Measurements from ENCODE around the gene RNF4. TPM values are rescaled to one million over a fixed set of nuclear protein-coding genes. Genes with fewer than 3 reads are reported as not detected.

The RNF4 gene
- polyA plus RNA-seq, 4 donors: 66.4 to 71.2 (median 67.1) TPM

DNA sequence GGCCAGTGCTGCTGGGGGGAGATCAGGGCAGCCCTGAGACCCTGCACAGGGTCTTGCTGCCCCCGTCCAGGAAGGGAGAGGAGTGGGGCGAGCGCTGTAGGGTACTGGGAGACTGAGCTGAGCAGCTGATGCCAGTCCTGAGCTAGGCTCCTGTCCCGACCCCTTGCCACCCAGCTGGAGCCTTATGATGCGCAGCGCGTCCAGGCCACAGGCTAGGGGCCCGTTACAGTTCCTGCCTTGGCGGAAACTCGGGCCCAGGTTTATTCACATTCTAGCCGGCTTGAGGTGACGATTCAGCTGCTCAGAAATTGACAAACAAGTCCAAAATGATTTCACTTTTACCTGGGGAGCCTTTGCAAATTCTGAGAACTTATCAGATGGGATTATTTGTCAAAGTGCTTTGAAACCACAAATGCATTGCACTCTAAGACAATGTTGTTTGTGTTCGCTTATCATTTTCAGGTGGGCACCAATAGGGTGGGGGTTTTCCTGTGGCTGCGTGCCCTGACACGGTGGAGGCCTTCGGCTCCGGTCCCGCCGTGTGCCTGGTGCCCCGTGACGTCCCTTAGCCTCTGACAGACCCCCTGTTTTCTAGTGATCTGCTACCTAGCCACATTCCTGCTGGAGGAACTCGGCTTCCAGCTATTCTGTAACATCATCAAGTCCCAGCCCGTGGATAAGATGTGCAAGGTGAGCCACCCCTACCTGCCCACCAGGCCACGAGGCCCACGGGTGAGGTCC, 31.3 kb upstream of the RNF4 start:
- no peak for DNase-seq (ENCODE audit: low read depth in 4 of 4, low spot score in 3 of 4)

DNA sequence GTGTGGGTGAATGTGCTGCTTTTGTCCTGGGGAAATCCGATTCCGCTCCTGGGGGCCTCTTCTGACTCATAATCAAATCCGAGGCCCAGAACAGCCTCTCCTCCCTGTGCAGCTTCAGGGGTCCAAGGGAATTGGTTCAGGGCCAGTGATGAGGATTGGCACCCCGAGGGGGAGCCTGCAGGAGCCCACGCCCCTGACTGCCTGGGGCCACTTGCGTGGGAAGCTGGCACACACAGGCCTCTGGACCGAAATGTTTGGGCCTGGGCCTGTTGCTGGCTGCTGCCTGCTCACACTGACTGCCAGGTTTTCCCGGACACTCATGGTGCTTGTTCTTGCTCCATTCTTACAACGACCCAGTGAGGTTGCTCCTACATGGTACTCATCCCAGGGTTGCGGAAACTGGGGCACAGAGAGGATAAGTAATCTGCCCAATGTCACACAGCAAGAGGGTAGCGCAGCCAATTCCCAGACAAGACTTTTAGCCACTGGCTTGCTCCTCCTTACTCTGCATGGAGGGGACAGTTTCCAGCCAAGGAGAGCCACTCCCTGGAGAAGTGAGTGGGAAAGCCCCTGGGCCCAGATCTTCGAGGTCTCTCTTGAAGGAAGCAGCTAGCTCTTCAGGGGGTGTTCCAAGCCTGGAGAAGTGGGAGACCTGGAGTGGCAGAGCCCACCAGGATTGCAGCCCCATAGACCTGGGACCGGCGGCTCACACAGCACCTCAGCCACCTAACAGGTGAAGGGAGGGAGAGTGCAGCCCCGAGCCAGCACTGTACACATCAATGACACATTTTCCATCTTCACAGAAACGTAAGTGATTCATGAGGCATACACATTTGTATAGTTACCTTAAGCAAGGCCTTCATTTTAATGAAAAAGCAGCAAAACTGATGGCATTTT, 29.8 kb upstream of the RNF4 start:
- DNase-seq (ENCODE audit: low read depth in 4 of 4, low spot score in 3 of 4): no peak

DNA sequence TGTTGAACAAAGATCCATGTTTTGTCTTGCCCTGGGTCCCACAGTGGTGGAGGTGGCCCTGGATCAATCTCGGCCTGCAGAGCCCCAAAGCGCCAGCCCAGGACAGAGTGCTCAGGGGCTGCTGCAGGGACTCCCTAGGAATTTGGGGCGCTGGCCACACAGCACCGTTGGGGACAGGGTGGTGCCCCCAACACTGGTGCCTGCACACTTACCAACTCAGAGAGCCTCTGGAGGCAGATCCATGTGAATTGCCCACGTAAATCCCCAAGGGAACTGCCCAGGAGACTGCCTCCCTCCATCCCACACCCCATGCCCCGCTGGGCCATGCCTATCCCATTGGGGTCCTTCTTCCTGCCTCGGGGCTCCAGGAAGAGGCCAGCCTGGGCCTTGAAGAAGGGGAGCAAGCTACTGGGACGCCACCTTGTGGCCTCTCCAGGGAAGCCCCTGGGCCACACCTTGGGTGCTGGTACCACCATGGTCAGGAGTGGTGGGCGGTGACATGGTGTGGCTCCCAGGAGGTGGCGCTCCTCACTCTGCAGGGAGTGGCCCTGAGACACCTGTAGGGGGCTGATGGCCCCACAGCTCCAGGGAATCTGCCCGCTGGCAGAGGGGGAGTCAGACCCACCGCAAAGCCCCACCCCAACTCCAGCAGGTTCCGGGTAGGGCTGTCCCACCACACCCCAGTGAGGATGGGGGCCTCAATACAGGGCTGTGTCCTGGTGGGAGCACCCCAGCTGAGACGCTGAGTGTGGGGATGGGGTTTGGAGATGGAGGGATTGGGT, 27.3 kb upstream of the RNF4 start:
- no peak for DNase-seq (ENCODE audit: low read depth in 4 of 4, low spot score in 3 of 4)

DNA sequence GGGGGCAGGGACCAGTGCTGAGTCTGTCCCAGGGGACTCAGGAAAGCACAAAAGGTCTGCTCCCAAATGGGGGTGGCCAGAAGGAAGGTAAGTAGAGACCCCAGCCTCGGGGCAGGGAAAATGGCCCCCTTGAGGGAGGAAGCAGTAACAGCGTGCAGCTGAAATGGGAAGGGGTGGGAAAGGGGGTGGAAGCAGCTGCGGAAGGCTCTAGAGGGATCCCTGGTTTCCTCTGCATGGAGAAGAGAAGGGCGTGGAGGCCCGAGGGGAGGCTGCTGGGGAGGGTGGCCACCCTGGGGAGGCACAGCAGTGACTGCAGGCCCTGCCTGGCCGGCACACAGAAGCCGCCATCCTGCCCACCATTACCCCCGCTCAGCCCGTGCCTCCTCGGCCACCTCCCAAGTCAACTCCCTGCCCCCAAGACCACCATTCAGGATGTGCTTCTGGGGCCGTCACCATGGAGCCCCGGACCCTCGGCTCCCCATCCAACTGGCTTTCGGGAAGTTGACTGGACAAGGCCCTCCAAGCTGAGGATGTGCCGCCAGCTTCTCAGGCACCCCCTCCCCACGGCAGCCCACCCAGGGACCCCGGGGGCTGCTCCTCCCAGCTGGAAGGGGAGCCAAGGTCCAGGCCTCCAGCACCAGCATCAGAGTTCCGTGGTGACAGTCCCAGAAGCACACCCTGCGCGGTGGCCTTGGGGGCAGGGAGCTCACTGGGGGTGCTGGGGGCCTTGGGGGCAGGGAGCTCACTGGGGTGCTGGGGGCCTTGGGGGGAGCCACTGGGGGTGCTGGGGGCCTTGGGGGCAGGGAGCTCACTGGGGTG, 26.5 kb upstream of the RNF4 start:
- DNase-seq (ENCODE audit: low read depth in 4 of 4, low spot score in 3 of 4): no peak

DNA sequence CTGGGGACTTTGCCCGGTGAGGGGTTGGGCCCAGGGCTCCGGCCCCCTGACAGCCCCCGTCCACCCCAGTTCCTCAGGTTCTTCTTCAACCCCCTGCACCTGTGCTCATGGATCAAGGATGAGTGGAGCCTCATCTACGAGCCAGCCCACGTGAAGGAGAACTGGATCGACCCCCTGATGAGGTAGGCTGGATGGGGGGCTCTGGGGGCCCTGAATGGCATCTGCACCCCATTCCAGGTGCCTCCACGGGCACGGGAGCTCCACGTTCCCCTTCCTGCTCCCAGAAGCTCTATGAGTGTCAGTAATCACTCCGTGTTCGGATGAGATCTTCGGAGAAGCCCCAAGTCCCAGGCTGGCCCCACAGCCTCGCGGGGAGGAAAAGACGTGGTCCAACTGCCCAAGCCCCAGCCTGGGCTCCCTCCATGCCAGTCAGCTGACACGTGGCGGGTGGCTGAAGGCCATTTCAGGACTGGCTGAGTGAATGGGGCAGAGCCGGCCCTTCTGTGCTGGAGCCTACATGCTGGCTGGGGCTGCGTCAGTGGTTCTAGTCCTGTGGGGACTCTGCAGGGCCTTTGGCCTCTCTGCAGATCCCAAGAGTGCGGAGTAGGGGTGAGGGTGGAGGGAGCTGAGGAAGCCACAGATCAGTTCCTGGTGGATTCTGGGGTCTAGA, 25.7 kb upstream of the RNF4 start:
- no peak for DNase-seq (ENCODE audit: low read depth in 4 of 4, low spot score in 3 of 4)

DNA sequence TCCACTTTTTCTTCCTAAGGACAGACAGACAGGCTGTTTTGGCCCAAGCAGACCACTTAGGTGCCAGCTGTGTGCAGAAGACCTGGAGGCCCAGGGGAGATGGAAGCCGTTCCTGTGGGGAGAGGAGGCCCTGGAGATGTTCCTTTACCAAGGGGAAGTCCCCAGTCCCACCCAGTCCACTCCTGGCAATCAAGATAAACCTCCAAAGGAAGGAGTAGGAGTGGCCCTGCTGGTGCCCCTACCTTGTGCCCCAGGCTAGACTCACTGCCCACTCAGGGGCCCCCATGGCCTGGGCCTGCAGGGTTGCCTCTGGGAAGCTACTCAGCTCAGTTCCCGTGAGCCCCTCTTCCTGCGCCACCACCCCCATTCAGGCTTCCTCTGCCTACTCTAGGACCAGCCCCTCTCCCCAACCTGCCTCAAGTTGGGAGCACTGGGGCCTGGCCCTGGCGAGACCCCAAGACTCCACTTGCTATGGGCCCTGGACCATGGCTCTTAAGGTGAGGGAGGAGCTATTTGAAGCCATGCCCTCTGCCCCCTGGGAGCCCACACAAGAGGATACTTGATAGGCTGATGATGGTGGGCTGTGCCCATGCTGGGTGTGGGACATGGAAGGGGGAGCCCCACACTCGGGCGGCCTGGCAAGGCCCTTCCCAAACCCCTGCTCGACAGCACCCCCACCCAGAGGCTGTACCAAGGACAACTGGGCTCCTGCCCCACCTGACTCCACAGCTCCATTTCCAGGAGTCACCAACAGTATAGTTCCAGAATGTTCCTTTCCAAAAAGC, 24.8 kb upstream of the RNF4 start:
- no peak for DNase-seq (ENCODE audit: low read depth in 4 of 4, low spot score in 3 of 4)

DNA sequence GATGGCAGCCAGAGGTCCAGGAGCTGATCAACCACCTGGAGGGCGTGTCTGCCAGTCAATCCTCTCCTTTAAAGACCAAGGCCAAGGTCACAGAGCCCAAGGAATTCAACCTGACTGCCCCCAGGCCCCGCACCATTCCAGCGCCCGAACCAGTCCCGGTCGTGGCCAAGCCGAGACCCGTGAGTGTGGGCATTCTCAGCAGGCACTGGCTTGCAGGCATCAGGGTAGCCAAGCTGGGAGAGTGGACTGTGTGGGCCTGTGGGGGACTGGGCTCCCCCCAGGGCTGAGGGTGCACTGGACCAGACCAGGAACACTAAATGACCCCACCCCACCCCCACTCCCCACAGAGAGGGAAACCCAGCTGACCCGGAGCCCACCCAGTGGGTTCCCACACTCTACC, 23.8 kb upstream of the RNF4 start:
- DNase-seq (ENCODE audit: low read depth in 4 of 4, low spot score in 3 of 4): no peak

DNA sequence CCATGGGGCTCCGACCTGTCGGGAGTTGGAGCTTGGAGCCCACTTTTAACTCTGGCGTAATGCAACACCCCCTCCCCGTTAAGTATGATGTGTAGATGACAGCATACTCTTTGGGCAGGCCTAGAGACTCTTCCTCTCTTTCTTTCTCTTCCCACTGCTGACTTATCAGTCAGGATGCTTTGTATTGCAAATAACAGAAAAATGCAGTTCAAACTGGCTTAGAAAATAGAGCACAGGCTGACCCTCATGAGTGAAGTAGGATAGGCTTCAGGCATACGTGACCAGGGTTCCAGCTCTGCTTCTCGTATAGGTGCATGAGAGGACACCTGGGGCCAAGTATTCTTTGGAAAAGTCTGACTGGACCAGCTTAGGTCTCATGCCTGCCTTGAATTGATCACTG, 23.3 kb upstream of the RNF4 start:
- DNase-seq (ENCODE audit: low read depth in 4 of 4, low spot score in 3 of 4): no peak

DNA sequence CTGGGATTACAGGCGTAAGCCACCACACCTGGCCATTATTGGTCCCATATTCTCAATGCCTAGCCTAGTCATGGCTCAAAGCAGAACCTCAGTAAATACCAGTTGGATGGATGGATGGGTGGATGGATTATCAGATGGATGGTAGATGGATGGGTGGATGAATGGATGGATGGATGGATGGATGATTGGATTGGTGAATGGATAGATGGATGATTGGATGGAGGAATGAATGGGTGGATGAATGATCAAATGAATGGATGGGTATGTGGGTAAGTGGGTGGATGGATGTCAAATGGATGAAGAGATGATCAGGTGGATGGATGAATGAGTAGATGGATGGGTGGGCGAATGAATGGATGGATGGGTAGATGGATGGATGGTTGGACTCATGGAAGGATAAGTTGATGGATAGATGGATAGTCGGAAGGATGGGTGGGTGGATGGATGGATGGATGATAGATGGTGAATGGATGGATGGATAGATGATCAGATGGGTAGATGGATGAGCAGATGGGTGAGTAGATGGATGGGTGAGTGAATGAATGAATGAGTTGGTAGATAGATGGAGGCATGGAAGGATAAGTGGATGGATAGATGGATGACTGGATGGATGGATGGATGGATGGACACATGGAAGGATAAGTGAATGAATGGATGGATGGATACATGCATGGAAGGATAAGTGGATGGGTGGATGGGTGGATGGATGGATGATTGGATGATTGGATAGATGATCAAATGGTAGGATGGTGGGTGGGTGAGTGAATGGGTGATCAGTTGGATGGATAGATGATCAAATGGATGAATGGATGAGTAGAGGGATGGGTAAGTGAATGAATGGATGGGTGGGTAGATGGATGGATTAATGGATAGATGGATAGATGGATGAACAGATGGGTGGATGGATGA, 22.0 kb upstream of the RNF4 start:
- no peak for DNase-seq (ENCODE audit: low read depth in 4 of 4, low spot score in 3 of 4)

DNA sequence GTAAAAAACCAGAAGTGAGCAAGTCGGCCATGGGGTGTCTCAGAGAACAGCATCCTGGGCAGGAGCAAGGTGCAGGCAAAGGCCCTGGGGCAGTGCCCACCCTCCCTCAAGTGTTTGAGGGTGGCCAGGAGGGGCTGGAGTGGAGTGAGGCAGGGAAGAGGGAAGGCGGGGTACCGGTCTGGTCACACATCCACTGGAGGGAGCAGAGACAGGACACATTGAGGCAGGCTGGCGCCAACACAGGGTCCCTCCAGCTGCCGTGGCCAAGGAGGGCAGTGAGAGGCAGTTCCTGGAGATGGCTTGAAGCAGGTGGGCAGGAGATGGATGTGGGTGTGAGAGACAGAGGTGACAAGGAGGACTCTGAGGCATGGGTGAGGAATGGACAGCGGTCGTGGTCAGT, 20.3 kb upstream of the RNF4 start:
- no peak for DNase-seq (ENCODE audit: low read depth in 4 of 4, low spot score in 3 of 4)

DNA sequence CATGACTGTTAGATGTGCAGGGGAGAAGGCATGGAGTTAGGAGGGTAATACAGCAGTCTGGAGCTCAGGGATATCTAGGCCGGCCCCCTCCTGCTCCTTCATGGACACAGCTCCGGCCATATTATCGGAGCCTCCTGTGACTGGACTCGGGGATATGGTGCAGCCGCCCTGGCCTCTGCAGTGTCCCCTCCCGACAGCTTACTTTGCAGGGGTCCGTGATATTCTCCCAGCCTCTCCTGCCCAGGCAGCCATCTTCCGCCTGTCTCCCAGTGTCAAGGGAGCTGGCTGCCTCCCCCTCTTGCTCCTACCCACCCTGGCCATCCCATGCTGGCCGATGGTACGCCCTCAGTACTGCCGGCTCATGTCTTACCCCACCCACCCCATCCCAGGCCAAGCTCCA, 19.9 kb upstream of the RNF4 start:
- no peak for DNase-seq (ENCODE audit: low read depth in 4 of 4, low spot score in 3 of 4)

DNA sequence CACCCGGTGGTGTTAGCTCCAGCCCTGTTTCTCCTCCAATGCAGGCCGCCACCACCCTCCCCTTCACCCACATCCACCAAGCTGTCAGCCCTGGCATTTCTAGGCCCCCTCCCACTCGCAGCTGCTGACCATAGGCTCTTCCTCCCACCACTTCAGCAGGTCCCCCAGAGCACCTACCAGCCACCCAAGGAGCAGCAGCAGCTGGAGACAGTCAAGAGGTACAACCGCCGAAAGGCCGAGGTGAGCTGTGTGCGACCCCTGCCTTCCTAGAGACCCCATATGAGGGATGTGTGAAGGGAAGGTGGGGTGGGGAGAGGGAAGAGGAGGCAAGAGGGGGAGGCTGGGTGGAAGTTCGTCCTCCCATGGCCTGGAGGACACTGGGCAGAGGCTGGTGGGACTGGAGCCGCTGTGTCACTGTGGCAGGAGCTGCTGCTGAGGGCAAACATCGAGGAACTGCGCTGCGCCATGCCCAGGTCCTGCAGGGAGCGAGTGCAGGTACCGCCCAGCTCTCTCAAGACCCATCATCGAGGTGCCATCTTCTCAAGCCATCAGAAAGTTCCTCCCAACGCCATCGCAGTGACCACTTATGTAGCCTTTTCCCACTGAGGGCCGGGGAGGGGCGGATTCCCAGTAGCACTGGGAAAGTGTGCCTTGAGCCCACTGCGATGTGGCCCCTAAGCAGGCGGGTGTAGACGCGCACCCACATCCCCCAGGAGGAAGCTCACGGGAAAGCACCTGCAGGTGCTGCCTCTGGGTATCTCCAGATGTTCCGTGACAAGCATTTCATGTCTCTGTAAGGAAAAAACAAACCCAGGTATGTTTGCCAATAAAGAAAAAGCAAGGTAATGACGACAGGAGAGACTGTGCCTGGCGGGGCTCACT, 19.2 kb upstream of the RNF4 start:
- DNase-seq (ENCODE audit: low read depth in 4 of 4, low spot score in 3 of 4): no peak

DNA sequence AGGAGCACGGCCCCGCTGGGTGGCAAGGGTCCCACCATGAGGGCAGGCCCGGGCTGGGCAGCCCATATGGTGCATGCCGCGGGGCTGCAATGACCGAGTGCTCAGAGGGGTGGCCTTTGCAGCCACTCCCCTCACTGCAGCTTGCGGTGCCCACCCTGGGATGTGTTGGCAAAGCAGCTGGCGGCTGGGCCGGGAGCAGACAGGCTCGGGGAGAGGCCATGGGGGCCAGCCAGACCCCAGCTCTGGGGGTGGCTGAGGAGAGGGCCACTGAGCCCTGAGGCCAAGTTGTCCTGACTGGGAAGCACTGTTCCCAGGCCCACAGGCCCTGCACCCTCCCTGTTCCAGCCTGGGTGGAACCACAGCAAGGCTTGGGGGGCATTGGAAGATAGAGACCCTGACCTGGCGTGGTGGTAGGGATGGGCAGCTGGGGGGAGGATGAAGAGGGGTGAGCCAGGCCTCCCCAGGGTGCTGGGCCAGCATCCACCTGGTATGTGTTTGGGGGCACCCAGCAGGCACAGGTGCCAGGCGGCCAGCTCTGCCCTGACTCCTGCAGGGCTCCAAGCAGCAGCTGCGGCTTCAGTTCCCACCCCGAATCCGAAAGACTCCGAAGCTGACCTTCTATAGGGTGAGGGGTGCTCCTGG, 18.4 kb upstream of the RNF4 start:
- no peak for DNase-seq (ENCODE audit: low read depth in 4 of 4, low spot score in 3 of 4)

DNA sequence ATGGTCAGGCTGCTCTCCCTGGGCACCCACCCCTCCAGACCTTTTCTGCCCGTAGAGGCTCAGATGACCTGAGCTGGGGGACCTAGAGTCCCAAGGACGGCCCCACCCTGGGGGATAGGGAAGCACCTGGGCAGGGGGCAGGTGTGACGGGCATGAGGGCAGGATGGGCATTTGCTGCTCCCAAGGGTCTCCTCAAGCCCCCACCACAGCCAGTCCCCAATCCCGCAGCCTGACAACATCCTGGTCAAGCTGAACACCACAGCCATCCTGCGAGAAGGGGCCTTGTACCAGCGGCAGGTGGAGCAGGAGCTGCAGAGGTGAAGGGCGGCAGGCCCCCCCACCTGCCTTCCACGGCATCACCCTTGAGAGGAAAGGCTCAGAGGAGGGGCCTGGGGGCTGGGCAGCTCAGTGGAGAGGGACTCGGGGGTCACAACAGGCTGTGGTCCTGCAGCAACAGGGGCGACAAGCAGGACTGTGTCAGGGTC, 17.8 kb upstream of the RNF4 start:
- DNase-seq (ENCODE audit: low read depth in 4 of 4, low spot score in 3 of 4): no peak

DNA sequence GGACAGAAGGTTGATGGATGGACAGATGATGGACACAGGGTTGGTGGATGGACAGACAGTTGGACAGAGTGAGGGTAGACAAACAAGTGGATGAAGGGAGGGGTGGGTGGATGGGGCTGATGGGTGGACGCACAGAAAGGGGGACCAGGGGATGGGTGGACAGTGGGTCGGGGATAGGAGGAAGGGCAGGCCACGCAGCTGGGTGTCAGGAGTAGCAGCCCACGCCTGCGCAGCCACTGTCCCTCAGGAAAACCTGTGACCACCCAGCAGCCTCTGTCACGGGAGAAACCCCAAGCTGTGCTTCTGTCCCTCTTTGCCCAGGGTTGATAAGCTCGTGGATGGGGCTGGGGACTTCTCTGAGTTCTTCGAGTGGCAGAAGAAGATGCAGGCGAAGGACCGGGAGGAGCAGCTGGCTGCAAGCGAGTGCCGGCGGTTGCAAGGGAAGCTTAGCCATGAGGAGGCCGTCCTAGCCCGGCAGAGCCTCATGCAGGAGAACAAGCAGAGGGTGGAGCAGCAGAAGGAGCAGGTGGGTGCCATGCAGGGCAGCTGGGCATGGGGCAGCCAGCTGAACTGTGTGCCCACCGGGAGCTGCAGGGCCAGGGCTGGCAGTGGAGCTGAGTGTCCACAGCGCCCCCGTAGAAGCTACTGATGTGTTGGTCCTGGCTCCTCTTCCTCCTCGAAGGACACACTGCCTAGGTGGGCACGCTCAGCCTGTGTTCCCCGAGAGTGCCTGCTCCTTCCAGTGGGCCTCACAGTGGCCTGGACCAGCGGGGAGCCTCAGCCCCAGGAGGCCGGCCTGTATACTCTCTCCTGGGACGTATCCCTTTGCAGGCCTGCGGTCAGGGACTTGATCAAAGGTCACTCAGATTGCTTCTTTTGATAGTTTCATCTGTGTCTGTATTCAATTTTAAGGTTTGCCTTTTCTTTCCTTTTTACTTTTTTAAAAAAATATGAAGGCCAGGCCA, 16.8 kb upstream of the RNF4 start:
- no peak for DNase-seq (ENCODE audit: low read depth in 4 of 4, low spot score in 3 of 4)
